ENCODE data around the gene MYO5B.

DNA sequence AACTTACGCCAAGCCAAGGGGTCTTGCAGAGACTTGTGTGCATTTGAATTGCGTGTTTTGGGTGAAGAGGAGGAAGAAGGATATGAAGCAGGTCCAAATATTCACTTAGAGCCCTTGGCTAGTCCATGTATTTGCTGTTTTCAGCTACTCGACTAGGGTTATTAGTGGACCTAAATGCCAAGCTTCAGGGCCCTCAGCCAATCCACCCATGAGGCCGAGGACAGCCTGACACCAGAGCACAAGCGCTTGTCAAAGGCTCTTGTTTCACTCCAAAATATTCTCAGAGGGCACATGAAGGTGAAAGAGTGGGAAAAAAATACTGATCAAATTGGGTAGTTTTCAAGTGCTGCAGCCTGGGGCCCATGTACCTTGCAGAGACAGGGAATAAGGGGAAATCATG lies 206.8 kb downstream of the MYO5B start:
- TF ChIP-seq, protein P1, sequence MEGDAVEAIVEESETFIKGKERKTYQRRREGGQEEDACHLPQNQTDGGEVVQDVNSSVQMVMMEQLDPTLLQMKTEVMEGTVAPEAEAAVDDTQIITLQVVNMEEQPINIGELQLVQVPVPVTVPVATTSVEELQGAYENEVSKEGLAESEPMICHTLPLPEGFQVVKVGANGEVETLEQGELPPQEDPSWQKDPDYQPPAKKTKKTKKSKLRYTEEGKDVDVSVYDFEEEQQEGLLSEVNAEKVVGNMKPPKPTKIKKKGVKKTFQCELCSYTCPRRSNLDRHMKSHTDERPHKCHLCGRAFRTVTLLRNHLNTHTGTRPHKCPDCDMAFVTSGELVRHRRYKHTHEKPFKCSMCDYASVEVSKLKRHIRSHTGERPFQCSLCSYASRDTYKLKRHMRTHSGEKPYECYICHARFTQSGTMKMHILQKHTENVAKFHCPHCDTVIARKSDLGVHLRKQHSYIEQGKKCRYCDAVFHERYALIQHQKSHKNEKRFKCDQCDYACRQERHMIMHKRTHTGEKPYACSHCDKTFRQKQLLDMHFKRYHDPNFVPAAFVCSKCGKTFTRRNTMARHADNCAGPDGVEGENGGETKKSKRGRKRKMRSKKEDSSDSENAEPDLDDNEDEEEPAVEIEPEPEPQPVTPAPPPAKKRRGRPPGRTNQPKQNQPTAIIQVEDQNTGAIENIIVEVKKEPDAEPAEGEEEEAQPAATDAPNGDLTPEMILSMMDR (IDR thresholded peaks at IDR 0.05), result no peak
- no peak for TF ChIP-seq POLR2A (IDR thresholded peaks at IDR 0.05)
